Muscle layer of colon (tissue), 2 donors: ENCODE measurements around the gene CHTF8.

ENCODE experiments used
- H3K27ac ChIP-seq: one replicate; pipeline ENCODE4 v1.7.0; 2013; ENCODE audit warnings: low read depth, mild to moderate bottlenecking, low read length, moderate library complexity
- H3K27me3 ChIP-seq, 2 donors: one replicate each; pipeline ENCODE4 v1.7.0; 2013; ENCODE audit warnings: low read length in 2 of 2, mild to moderate bottlenecking in 2 of 2; ENCODE audit not compliant: insufficient read depth in 2 of 2, control insufficient read depth in 1 of 2
- H3K36me3 ChIP-seq: one replicate; pipeline ENCODE4 v1.7.0; 2013; ENCODE audit warnings: mild to moderate bottlenecking, low read length; ENCODE audit not compliant: insufficient read depth
- H3K4me1 ChIP-seq: one replicate; pipeline ENCODE4 v1.7.0; 2013; ENCODE audit warnings: mild to moderate bottlenecking, low read length; ENCODE audit not compliant: insufficient read depth
- H3K4me3 ChIP-seq, 2 donors: one replicate each; pipeline ENCODE4 v1.7.0; 2013; ENCODE audit warnings: low read length in 2 of 2, low read depth in 1 of 2, mild to moderate bottlenecking in 1 of 2, moderate library complexity in 1 of 2
- H3K9ac ChIP-seq: one replicate; pipeline ENCODE4 v1.7.0; 2013; ENCODE audit warnings: low read length
- H3K9me3 ChIP-seq: one replicate; pipeline ENCODE4 v1.7.0; 2013; ENCODE audit warnings: mild to moderate bottlenecking, low read length
- donor health status: abdominal sarcoma.
- donor health status: Adenocarcinoma of cecum.

Gene CHTF8

DNA sequence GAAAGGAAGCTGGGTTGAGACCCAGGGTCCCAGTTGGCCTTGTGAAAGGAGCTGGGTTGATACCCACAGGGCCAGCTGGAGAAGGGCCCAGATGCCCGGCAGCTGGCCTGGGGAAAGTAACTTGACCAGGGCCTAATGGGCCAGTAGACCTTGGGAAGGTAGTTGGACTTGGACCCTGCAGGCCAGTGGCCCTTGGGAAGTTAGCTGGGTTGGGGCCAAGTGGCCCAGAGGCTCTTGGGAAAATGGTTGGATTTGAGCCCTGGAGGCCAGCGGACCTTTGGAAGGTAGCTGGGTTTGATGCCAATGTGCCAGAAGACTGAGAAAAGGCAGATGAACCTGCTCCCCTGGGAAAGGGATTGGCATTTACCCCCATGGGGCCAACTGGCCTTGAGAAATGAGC, 13.4 kb downstream of the CHTF8 start:
- Histone ChIP-seq H3K27me3 (no peaks in the 10 kb centered on the region), H3K4me1 (peaks cover 7% of the 10 kb centered on the region), H3K9ac (no peak overlapping the region), H3K36me3 (peaks cover 55% of the 10 kb centered on the region), H3K27ac (no peak overlapping the region), H3K4me3 (no peak overlapping the region), H3K9me3 (no peaks in the 10 kb centered on the region)

- no peaks in the 10 kb centered on the region for H3K9me3 ChIP-seq
- no peak overlapping the region for H3K4me3 ChIP-seq
- peaks cover 55% of the 10 kb centered on the region for H3K36me3 ChIP-seq
- H3K4me1 ChIP-seq = peaks cover 7% of the 10 kb centered on the region
- H3K9ac ChIP-seq = no peak overlapping the region
- no peak overlapping the region for H3K27ac ChIP-seq
- no peaks in the 10 kb centered on the region for H3K27me3 ChIP-seq
These were observed 13.9 kb downstream of the CHTF8 start for GRCh38 chr16:69118468-69118867.

GRCh38 chr16:69116906-69117305, 15.5 kb downstream of the CHTF8 start:
- H3K36me3 ChIP-seq = peaks cover 60% of the 10 kb centered on the region
- peaks cover 7% of the 10 kb centered on the region for H3K4me1 ChIP-seq
- no peak overlapping the region for H3K27ac ChIP-seq

DNA sequence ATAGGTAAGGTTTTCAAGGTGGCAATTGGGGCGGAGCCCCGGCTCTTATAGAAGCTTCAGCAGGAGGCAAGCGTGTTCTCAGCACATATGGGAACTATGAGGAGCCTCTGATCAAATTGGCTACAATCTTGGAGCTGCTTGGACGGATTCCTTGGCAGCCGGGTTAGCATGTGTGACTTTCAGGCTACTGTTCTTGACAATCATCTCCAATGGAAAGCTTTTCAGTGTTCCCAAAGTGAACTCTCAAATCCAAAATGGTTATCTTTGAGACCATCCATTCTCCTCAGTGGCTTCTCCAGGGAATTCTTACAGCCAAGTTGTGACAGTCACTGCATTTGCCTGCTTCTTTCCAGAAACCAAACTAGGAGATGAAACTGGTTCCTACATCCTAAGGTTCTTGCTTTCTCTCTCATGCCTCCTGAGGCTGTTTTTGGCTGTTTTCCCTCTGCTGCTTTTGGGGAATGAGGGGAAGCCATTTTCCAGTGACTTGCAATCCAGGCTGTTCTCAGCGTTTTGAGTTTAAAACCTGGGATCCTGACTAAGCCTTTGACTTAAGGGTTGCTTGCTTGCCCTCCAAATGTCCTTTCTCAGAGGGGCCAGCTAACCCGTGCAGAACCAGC, 16.0 kb downstream of the CHTF8 start:
- Histone ChIP-seq H3K4me3 (no peak overlapping the region), H3K4me1 (peaks cover 7% of the 10 kb centered on the region), H3K9me3 (no peaks in the 10 kb centered on the region), H3K27ac (no peak overlapping the region), H3K27me3 (no peaks in the 10 kb centered on the region), H3K36me3 (peaks cover 60% of the 10 kb centered on the region), H3K9ac (no peak overlapping the region)

More at GRCh38 chr16:69116906-69117305, 15.5 kb downstream of the CHTF8 start:
- H3K4me3 ChIP-seq = no peak overlapping the region
- H3K9ac ChIP-seq = no peak overlapping the region
- H3K27me3 ChIP-seq = no peaks in the 10 kb centered on the region
- H3K9me3 ChIP-seq = no peaks in the 10 kb centered on the region

DNA sequence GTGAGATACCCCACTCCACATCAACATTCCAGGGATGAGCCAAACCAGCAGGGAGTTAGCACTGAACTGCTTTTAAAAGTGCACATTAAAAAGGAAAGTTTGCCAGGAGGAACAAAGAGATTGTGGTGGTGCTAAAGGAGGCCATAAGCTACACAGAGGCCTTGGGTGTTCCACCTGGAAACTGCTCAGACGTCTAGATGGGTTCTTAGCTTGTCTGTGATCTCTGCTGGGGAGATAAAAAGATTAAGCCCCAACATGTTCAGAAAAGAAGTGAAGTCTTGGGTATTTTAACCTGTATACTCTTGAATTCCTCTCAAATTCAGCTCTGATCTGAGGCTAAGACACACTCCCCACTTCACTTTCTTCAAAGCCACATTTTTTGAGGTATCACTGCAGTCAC, 16.6 kb downstream of the CHTF8 start:
- Histone ChIP-seq H3K9me3 (no peaks in the 10 kb centered on the region), H3K27me3 (no peaks in the 10 kb centered on the region), H3K9ac (no peak overlapping the region), H3K4me3 (no peak overlapping the region), H3K27ac (no peak overlapping the region), H3K36me3 (peaks cover 55% of the 10 kb centered on the region), H3K4me1 (peaks cover 7% of the 10 kb centered on the region)

DNA sequence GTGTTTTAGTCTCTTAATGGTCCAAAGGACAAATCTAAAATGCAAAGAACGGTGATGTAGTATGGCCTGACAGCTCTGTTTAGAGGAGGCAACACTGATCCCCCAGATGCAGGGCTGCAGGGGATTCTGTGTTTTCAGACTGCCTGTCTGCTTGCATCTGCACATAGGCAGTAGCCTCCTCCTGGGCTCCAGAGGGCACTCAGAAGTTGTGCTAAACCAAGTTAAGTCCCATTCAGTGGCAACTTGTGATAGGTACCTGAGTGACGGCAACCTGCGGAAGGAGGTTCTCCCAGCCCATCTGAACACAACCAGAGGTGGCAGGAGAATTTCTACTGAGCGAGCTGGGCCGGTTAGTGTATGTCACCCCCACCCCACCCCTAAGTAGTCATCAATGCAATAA, 17.0 kb downstream of the CHTF8 start:
- H3K27ac ChIP-seq = no peak overlapping the region
- H3K9ac ChIP-seq = no peak overlapping the region
- peaks cover 50% of the 10 kb centered on the region for H3K36me3 ChIP-seq
- no peaks in the 10 kb centered on the region for H3K9me3 ChIP-seq
- no peaks in the 10 kb centered on the region for H3K27me3 ChIP-seq
- no peak overlapping the region for H3K4me3 ChIP-seq
- peaks cover 7% of the 10 kb centered on the region for H3K4me1 ChIP-seq

- H3K27ac ChIP-seq = no peak overlapping the region
- no peak overlapping the region for H3K4me3 ChIP-seq
- H3K4me1 ChIP-seq = peaks cover 7% of the 10 kb centered on the region
- H3K9me3 ChIP-seq = no peaks in the 10 kb centered on the region
- no peak overlapping the region for H3K9ac ChIP-seq
- peaks cover 47% of the 10 kb centered on the region for H3K36me3 ChIP-seq
- H3K27me3 ChIP-seq = no peaks in the 10 kb centered on the region
These were observed 17.4 kb downstream of the CHTF8 start for GRCh38 chr16:69114976-69115355.

DNA sequence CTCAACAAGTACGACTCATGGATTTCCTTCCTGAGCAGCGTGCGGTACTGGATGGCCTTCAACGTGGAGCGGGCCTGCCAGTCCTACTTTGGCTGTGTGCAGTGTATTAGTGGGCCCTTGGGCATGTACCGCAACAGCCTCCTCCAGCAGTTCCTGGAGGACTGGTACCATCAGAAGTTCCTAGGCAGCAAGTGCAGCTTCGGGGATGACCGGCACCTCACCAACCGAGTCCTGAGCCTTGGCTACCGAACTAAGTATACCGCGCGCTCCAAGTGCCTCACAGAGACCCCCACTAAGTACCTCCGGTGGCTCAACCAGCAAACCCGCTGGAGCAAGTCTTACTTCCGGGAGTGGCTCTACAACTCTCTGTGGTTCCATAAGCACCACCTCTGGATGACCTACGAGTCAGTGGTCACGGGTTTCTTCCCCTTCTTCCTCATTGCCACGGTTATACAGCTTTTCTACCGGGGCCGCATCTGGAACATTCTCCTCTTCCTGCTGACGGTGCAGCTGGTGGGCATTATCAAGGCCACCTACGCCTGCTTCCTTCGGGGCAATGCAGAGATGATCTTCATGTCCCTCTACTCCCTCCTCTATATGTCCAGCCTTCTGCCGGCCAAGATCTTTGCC, 17.9 kb downstream of the CHTF8 start:
- Histone ChIP-seq H3K9me3 (no peaks in the 10 kb centered on the region), H3K4me1 (peaks cover 7% of the 10 kb centered on the region), H3K9ac (no peak overlapping the region), H3K36me3 (peaks cover 48% of the 10 kb centered on the region), H3K4me3 (no peak overlapping the region), H3K27me3 (peaks cover 0 to 2% of the 10 kb centered on the region in 2 donors), H3K27ac (no peak overlapping the region)

DNA sequence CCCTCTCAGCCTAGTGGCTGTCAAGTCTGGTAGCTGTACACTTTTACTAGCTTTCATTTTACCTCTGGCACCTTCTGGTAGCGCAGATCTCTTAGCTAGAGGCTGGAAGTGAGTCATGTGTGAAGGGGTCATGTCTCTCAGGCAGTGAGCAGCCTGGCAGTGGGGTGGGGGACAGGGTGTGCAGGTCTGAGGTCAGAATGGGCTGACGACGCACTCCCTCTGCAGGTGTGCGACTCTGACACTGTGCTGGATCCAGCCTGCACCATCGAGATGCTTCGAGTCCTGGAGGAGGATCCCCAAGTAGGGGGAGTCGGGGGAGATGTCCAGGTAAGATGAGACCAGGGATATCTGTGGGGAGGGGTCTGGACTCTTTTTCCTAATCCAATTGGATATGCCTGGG, 19.2 kb downstream of the CHTF8 start:
- Histone ChIP-seq H3K36me3 (peaks cover 37% of the 10 kb centered on the region), H3K4me1 (peaks cover 2% of the 10 kb centered on the region)

GRCh38 chr16:69112285-69113129, 19.9 kb downstream of the CHTF8 start:
- Histone ChIP-seq H3K4me1 (peaks cover 9% of the 10 kb centered on the region), H3K36me3 (peaks cover 29% of the 10 kb centered on the region), H3K27ac (no peak overlapping the region), H3K9me3 (no peaks in the 10 kb centered on the region), H3K4me3 (no peak overlapping the region), H3K9ac (no peak overlapping the region), H3K27me3 (peaks cover 0 to 21% of the 10 kb centered on the region in 2 donors)

More for the DNA sequence above, 19.2 kb downstream of the CHTF8 start:
- H3K9me3 ChIP-seq = no peaks in the 10 kb centered on the region
- no peak overlapping the region for H3K27ac ChIP-seq
- H3K4me3 ChIP-seq = no peak overlapping the region
- H3K27me3 ChIP-seq = peaks cover 0 to 14% of the 10 kb centered on the region in 2 donors
- no peak overlapping the region for H3K9ac ChIP-seq

DNA sequence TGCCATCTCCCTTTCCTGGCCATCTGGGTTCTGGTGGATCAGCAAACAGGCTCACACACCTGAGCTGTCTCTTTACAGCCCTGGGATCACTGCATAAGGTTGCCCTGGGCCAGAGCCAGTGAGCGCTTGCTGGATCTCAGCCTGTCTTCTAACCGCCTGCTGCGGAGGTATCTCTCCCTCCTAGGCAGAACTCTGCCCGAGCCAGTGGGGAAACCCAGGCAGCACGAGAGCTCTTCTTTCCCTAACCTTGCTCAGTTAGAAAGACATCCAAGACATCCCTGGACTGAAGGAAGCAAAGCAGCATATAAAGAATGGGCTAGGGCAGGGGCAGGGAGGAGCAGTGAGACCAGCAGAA, 20.5 kb downstream of the CHTF8 start:
- Histone ChIP-seq H3K27me3 (peaks cover 0 to 26% of the 10 kb centered on the region in 2 donors), H3K9me3 (no peaks in the 10 kb centered on the region), H3K9ac (no peak overlapping the region), H3K36me3 (peaks cover 29% of the 10 kb centered on the region), H3K27ac (no peak overlapping the region), H3K4me1 (peaks cover 15% of the 10 kb centered on the region), H3K4me3 (no peak overlapping the region)
